GM21723 (cell line): Measurements from ENCODE around the gene HHATL.

Source experiments
- ATAC-seq: cut with Tn5 transposase; IDR thresholded peaks from one replicate; pipeline ENCODE4 v1.9.1; 2021; ENCODE audit warnings: mild to moderate bottlenecking, moderate library complexity; ENCODE audit not compliant: unreplicated experiment

HHATL gene

DNA sequence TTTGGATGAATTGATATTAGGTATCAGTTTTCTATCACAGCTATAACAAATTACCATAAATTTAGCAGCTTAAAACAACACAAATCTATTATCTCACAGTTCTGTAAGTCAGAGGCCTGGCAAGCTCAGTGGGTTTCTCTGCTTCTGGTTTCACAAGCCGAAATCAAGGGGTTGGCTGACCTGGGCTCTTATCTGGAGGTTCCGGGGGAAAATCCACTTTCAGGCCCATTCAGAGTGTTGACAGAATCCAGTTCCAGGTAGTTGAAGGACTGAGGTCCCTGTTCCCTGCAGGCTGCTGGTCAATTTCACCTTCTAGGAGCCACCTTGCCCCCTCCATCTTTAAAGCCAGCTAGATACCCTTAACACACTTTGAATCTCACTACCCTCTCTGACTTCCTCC is 11.1 kb upstream of the HHATL start:
- ATAC-seq = no peak

DNA sequence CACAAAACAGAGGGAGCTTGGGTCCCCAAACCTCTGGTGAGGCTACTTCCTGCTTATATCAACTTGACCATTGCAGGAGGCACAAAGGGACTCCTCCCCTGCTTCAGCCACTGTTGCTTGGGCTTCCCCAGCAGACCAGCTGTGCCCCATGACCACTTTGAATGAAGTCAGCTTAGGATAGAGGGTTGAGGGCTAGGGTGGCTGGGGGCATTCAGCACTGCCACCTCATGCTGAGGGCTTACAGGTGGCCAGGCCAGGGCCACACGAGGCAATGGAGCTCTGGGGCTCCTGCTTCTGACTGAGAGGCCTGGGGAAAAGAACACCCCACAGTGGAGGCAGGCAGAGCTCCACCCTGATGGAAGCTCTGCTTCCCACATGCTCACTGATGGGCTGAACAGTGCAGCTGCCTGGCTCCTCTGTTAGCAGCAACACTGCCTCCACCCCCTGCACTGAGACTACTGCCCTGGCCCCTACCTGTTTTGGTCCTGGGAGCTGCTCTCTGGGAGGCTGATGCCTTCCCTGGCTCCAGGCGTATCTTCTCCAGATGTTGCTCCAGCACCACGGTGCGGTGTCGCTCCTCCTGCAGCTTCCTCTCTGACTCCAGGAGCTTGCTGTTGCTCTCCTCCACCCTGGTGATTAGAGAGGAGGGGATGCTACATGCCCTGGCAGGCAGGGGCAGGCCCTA is 10.2 kb upstream of the HHATL start:
- ATAC-seq = no peak

DNA sequence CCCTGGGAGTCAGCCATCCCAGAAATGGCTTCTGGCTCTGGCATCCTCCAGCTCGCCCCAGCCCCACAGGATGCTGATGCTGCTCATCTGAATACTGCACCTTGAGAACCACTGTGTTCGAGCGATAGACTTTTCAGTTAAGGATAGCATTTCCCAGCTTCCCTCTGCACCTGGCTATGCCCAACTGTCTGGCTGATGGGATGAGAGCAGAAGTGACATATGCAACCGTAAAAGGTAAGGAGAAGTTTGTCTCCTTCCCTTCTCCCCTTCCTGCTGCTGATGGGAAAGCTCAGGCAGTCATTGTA is 9.7 kb upstream of the HHATL start:
- ATAC-seq = no peak

DNA sequence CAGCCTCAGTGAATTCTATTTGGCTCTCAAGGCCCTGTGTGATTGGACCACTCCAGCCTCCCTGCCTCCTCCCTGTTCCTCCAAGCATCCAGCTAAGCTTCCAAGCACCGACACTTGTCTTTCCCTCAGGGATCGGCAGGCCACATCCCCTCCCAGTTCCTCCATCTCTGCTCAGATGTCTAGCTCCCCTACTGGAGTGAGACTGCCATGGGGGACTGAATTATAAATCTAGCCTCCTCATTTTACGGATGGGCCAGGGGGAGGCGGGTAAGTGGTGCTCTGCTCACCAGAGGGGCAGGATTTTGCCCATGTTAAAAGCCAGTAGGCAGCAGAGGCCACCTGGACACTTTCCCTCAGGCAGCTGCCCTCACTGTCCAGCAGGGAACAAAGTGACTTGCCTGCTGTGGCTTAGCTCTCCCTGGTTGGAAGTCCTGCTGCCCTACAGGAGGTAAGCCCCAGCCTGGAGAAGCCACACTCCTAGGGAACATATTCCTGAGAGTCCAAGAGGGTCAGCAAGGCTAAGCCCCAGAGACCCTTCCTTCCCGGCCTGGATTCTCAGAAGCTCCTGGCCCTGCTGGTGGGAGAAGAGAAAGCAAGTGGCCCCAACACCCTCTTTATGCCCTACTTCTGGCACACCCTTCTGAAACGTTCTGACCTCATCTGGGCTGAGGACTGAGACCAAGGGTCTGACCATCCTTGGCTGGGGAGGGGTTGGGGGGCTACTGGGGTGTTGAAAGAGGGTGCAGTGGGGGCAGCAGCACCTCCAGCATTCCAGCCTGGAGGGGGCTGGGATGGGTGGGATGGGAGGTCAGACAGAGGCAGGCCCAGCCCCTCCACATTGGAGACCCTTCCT is 9.1 kb upstream of the HHATL start:
- no peak for ATAC-seq

DNA sequence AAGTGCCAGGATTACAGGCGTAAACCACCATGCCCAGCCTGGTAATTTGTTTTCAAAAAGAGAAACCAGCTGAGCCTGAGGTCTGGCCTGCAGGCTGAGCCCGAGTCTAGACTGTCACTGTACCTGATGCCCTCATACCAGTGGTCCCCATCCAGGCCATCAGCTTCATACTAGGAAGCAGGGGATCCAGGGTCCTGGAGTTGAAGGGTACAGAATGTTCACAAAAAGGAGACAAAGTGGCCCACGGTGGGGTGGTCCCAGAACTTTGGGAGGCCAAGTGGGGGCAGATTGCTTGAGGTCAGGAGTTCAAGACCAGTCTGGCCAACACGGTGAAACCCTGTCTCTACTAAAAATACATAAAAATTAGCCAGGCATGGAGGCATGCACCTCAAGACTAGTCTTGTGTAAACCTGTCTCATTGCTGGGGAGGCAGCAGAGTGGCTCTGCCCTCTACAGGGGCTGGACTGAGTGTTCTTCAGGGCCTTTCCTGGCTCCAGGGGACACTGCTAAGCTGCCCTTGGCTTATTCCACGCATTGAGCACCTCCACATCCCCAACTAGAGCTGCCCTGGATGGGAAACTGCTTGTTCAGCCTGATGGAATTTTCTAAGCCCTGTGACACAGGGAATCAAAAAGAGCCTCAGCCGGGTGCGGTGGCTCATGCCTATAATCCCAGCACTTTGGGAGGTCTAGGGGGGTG is 7.9 kb upstream of the HHATL start:
- ATAC-seq = no peak

DNA sequence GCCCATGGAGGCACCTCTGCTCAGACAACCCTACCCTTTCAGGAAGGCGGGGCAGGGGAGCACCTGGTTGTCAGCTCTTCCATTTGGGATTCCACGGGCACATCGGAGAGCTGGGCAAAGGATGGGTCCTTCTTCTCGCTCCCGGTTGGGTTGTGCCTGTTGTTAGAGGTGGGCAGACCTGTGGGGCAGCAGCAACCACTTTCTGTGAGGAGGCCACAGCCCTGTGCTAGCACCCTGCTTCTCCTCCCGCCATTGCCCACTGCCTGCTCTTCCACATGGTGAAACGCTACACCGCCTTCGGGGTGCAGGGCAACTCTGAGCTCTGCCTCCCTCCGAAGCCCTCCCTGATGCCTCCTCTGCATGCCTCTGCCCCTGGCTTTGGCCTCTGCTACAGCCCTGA is 7.0 kb upstream of the HHATL start:
- ATAC-seq = no peak

DNA sequence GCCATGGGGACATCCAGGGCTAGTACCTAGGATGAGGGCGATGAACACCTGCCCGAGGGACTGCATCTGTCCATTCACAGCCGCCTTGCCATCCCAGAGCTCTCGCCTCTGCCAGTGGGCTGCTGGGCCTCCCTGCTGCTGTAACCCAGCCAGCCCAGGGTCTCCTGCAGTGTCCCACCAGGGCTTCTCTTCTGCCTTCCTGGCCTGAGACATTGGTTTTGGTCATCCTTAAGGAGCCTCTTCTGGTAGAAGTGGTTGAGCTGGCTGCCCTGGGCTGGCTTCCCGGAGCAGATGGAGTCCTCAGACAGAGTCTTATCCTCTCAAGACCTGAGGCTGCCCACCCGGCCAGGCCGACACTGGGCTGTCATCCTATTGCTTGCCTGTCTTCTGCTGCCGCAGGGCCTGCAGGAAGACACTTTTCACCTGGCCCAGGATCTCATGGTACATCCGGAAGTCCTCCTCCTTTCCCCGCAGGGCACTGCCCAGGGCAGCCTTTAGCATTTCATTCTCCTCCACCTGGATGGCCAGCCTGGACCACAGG is 6.1 kb upstream of the HHATL start:
- ATAC-seq = no peak

DNA sequence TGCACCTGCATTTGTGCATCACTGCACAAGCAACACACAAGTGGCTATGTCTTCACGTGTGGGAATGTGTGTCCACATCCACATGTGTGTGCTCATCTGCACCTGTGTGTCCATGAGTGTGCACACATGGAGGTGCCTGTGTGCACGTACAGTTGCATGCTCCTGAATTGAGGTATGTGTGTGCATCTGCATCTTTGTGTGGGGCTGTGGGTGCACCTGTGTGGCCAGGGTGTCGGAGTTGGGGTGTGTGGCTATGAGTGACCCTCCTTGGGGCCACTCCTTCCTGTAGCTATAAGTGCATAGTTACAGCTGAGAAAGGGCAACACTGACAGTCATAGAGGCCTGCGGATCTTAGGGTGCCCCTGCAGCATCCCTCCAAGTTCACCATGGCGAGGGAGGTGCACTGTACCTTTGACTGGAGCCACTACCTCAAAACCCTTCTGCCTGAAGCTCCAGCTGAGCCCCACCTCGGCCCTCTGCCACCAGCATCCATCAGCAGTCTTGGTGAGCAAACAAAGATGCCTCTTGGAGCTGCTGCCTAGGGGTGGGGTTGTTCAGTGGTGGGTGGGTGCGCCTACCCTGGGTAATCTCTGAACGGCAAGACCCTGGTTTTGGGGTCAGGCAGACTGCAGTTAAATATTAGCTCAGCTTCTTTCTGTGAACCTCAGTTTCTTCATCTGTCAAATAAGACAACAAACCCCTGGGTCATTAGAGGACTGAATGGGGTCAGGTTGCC is 5.2 kb upstream of the HHATL start:
- ATAC-seq = no peak

DNA sequence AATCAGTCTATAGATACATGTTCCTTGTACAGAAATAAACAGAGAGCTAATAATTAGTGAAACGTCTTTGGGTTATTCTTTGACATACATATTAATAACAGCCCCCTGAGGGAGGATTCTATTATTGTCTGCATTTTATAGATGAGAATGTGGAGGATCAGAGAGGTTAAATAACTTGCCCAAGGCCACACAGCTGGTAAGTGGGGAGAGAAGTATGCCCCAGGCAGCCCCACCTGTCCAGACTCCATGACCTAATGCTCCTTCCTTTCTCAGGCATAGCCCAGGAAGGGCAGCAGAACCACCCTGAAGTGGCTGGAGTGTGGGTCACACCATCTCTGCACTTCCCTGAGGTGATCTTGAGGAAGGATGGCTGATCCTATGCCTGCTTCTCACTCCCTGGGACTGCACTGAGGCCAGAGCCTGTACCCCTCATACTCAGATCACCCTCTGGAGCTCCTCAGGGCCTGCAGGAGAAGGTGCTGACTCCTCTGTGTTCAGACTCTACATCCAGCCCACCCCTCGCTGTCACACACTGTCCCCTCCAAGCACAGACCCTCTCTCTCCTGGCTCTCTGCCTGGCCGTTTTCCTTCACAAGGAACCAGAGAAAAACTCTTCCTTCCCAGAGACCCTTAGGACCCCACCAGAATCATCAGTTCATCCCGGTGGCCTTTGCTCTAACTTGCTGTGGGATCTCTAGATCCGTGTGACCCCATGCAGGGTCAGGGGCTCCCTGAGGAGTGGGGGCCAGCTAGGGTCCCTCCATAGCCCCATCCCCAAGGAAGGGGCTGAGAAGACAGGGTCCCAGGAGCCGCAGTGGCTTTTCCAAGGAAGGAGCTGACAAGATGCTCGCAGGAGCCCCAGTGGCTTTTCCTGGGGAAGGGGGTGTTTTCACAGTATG is 4.4 kb upstream of the HHATL start:
- no peak for ATAC-seq

DNA sequence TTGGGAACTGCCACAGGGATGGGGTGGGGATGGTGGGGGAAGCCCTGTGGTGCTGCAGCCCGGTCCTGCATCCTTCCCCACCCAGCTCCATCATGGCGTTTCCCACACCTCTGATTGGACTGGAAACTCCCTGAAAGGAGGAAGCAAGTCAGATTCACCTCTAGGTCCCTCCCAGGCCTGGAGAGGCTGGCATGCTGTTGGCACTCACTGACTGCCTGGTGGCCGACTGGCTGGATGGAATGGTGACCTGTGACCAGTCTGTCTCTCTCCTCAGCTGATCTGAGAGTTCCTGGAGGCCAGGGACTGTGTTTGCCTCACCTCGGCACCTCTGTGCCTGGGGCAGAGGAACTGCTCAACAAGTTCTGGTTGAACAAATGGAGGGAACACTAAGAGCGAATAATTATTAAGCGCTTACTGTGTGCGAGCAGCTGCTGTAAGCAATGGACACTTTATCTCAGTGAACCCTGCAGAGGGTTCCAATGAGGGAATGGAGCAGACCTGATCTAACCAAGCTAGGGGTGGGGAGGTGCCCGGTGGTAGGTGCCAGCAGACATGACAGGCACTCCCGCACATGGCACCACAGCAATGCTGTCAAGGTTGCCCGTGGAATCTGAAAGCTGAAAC is 3.5 kb upstream of the HHATL start:
- ATAC-seq = no peak

DNA sequence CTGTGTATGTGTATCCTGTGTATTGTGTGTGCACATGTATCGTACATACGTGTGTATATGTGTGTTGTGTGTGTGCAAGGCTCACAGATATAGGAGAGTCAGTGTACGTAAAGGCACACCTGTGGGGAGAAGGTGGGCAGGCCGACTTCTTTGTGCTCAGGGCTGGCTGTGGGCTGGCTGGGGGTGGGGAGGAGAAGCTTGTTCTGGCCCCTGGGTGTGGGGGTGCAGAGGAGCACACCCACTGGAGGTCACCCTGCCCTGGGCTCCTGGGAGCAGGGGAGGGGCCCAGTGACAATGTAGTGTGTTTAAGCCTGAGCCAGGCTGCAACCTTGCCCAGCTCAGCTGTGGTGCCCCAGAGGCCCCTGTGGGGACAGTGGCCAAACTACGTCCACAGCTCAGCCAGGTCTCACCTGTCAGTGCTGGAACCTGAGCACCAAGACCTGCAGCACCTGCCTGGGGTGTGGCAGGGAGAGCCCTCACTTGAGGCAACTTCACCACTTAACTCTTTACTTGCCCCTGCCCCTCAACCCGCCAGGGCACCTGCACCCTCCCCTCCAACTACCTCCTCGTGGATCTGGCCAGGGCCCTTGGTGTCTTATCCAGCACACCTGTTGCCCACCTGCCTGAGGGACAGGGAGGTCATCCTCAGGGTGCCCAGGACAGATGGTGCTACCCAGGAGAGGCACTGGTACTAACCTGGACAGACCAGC is 2.6 kb upstream of the HHATL start:
- ATAC-seq = no peak

DNA sequence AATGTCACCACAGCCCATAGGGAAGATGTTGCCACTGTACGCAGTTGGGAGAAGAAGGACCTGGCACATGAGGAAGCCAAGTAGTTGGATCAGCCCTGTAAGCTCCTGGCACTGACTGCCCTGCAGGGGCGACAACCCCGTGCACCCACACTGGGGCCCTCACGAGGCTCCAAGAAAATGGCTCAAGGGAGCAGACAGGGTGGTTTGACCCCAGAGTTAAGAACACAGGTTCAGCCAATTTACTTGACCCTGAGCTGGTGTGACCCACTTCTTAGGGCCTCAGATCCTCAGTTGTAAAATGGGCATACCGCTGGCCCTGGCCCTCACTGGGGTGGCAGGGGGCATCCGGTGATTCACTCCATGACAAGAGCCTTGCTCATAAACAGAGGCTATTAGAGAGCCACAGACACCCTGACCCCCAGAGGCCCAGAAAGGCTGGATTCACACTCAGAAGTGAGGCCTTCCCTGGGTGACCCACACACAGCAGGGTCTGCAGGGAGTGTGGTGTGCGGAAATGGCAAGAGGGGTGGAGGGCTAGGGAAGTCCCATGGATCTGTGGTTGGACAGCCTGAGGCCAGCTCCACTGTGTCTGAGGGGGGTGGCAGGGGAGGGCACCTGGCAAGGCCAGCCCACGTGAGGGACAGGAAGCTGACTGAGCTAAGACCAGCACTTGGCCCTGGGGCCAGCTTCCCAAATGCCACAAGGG is 1.7 kb upstream of the HHATL start:
- no peak for ATAC-seq

DNA sequence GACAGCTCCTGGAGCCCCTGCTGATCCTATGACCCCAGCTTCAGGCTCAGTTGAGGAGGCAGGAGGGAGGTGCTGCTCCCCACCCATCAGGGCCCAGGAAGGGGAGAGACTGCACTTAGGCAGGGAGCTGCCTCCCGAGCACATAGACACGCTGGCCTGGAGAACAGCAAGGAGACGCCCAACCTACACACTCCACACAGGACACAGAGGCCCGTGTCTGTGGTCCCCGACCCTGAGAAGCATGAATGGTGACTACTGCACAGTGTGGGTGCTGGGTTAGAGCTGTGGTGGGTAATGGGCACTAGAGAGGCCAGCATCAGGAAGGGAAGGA is 1.1 kb upstream of the HHATL start:
- ATAC-seq = no peak

DNA sequence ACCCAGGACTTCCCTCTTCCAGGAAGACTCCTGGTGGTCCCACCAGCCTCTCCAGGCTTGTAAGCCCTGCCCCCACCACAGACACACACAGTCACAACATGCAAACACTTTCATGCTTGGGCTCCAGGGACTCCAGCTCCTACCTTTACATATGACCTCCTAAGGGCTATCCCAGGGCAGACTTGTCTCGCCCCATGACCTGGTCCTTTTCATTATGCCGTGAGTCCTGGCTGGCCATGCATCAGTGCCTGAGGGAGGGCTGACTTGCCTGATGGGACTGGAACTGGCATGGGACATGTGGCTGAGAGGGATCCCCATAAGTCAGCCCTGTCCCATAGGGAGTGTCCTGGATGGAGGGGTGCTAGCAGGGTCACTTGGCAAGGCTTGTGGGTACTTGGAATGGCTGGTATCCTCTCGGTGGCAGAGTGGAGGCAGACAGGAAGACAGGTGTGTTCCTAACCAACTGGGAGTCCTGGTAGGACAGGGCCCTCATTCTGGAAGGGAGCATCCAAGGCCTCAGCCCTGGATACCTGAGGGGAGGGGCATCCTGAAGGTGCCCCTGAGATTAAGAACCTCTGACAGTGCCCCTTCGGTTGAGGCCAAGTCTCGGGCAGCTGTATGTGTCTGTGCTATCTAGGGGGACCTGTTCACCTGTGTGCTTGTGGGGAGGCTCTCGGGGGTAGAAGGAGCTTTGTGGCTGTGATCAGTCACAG is 540 bp upstream of the HHATL start:
- no peak for ATAC-seq

DNA sequence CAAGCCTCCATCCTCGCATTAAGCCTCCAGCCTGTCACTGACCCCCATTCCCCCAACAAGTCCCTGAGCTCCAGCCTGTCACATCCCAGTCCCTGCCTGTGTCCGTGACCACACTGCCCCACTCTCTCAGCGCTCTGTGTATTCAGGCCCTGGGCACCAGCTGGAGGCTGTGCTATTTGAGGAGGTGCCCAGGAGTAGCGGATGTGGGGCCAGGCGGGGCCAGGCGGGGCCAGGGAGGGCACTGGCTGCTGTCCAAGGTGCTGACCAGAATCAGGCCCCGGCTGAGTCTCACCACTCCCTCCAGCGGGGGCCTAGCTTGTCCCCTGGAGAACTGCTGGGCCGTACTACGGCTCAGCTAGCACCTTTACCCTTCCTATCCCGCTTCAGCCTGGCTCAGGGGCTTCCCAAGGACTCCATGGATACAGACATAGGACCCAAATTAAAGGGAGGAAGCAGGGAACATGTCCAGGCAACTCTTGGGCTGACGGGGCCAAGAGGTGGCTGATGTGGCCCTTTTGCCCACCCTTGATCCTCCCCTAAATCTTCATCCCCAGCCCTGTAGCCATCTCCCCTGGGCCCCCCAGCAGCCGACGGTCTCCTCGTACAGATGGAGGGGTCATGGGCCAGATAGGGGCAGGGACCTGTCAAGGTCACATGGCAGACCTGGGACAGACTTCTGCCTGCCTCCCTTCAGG is 1.1 kb downstream of the HHATL start:
- ATAC-seq = no peak

DNA sequence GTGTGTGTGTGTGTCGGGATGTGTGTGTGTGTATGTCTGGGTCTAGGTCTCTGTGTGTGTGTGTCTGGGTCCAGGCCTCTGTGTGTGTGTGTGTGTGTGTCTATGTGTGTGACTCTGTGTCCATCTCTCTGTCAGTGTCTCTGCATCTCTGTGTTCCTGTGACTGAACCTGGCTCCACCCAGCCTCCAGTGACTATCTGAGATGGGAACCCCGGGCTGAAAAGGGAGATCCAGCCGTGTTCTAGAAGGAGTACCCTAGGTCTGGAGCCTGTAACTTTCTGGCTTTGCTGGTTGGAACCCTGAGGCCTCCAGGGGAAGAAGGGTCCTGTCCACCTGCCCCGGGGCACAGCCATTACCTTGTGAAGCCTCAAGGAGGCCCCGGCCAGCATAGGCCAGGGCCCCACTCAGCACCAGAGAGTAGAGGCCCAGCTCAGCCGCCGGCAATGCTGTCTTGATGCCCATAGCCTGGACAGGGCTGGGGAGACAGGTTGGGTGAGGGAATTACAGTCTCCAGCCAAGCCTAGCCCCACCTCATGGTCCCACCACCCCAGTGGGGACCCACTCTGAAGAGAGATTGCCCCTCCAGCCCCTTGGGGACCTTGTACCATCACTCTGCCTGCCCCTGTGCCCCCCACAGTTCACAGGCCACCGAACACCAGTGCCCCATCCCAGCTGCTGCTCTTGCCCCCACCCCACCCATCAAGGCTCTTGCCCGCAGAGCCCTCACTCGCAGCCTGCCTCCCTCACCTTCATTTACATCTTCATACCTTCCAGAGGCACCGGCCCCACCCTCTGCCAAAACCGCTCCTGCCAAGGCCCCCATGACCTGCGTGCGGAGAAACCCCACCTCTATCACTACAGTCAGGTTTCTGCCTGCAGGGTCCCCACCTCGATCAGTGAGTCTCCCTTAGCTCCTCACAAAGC is 2.0 kb downstream of the HHATL start:
- no peak for ATAC-seq
